Liver (tissue), 3 donors: Measurements from ENCODE around the gene ORC3.

Experiments
- EGR1 ChIP-seq, 2 donors: IDR thresholded peaks; 2 replicates each; pipeline ENCODE4 v1.6.1; 2016 to 2018; ENCODE audit warnings: antibody characterized with exemption in 2 of 2, low read depth in 2 of 2
- FOXA1 ChIP-seq: IDR thresholded peaks from 2 replicates; pipeline ENCODE4 v1.6.1; 2016; ENCODE audit warnings: antibody characterized with exemption
- GABPA ChIP-seq, 2 donors: IDR thresholded peaks in 1 of 2; conservative IDR thresholded peaks in 1 of 2; 2 replicates each; pipeline ENCODE4 v1.6.1; 2016; ENCODE audit warnings: antibody characterized with exemption in 2 of 2, mild to moderate bottlenecking in 1 of 2, moderate library complexity in 1 of 2
- HNF4G ChIP-seq: IDR thresholded peaks from 2 replicates; pipeline ENCODE4 v1.6.1; 2016; ENCODE audit warnings: antibody characterized with exemption
- JUND ChIP-seq, 2 donors: IDR thresholded peaks; 2 replicates each; pipeline ENCODE4 v1.6.1; 2016; ENCODE audit warnings: antibody characterized with exemption in 2 of 2
- RAD21 ChIP-seq, 2 donors: IDR thresholded peaks; 2 replicates each; pipeline ENCODE4 v1.6.1; 2016; ENCODE audit warnings: antibody characterized with exemption in 2 of 2, mild to moderate bottlenecking in 2 of 2
- REST ChIP-seq: IDR thresholded peaks from 2 replicates; pipeline ENCODE4 v1.6.1; 2016; ENCODE audit warnings: antibody characterized with exemption, mild to moderate bottlenecking
- SP1 ChIP-seq: IDR thresholded peaks from 2 replicates; pipeline ENCODE4 v1.6.1; 2018; ENCODE audit warnings: antibody characterized with exemption, mild to moderate bottlenecking
- TAF1 ChIP-seq: conservative IDR thresholded peaks from 2 replicates; pipeline ENCODE4 v1.6.1; 2016; ENCODE audit warnings: antibody characterized with exemption, mild to moderate bottlenecking
- YY1 ChIP-seq: IDR thresholded peaks from 2 replicates; pipeline ENCODE4 v1.6.1; 2016; ENCODE audit warnings: antibody characterized with exemption, mild to moderate bottlenecking
- TF ChIP-seq, protein P1 (sequence below): IDR thresholded peaks from 2 replicates; pipeline ENCODE4 v1.6.1; 2016; ENCODE audit warnings: antibody characterized with exemption
- TF ChIP-seq, protein P2 (sequence below): fragments of 150-350 bp; IDR thresholded peaks from 2 replicates; pipeline ENCODE4 v1.5.1; 2017; ENCODE audit warnings: improper control_type of control experiment, low read depth, low read length; ENCODE audit not compliant: missing input control
- TF ChIP-seq, protein P3 (sequence below): IDR thresholded peaks from 2 replicates; pipeline ENCODE4 v1.6.1; 2016; ENCODE audit warnings: antibody characterized with exemption
- donor health status: healthy.
- donor health status: healthy.

DNA sequence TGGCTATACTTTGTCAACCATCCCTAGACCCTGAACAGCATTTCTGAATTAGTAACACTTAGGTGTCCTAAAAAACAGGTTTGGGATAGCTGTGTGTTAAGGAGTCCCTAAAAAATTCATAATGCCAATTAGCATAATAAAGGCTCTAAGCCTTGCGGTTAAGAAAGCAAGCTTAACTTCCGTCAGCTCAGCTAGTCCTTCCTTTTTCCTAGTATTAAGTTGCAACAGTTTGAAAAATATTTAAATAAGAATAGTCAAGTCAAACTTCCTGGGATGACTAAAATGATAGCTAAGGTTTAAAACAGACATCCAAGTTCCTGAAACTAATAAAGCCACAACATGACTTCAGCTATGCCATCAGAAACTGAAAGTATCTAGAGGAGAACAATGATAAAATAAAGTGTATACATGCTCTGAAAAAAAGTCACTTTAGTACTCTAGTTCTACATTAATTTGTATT is 108.6 kb downstream of the ORC3 start:
- no peak for TF ChIP-seq JUND (IDR thresholded peaks at IDR 0.05)
- TF ChIP-seq, protein P1, sequence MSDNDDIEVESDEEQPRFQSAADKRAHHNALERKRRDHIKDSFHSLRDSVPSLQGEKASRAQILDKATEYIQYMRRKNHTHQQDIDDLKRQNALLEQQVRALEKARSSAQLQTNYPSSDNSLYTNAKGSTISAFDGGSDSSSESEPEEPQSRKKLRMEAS = no peak
- TF ChIP-seq, protein P2, sequence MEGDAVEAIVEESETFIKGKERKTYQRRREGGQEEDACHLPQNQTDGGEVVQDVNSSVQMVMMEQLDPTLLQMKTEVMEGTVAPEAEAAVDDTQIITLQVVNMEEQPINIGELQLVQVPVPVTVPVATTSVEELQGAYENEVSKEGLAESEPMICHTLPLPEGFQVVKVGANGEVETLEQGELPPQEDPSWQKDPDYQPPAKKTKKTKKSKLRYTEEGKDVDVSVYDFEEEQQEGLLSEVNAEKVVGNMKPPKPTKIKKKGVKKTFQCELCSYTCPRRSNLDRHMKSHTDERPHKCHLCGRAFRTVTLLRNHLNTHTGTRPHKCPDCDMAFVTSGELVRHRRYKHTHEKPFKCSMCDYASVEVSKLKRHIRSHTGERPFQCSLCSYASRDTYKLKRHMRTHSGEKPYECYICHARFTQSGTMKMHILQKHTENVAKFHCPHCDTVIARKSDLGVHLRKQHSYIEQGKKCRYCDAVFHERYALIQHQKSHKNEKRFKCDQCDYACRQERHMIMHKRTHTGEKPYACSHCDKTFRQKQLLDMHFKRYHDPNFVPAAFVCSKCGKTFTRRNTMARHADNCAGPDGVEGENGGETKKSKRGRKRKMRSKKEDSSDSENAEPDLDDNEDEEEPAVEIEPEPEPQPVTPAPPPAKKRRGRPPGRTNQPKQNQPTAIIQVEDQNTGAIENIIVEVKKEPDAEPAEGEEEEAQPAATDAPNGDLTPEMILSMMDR = no peak
- TF ChIP-seq, protein P3, sequence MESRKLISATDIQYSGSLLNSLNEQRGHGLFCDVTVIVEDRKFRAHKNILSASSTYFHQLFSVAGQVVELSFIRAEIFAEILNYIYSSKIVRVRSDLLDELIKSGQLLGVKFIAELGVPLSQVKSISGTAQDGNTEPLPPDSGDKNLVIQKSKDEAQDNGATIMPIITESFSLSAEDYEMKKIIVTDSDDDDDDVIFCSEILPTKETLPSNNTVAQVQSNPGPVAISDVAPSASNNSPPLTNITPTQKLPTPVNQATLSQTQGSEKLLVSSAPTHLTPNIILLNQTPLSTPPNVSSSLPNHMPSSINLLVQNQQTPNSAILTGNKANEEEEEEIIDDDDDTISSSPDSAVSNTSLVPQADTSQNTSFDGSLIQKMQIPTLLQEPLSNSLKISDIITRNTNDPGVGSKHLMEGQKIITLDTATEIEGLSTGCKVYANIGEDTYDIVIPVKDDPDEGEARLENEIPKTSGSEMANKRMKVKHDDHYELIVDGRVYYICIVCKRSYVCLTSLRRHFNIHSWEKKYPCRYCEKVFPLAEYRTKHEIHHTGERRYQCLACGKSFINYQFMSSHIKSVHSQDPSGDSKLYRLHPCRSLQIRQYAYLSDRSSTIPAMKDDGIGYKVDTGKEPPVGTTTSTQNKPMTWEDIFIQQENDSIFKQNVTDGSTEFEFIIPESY = no peak
- no peak for TF ChIP-seq FOXA1
- TF ChIP-seq TAF1 = no peak
- TF ChIP-seq EGR1 (IDR thresholded peaks at IDR 0.05; ENCODE audit: low read depth in 2 of 2) = no peak
- TF ChIP-seq GABPA (IDR thresholded peaks at IDR 0.05 in 1 of 2, conservative IDR thresholded peaks at IDR 0.05 in 1 of 2) = no peak
- TF ChIP-seq HNF4G = no peak
- TF ChIP-seq RAD21 (IDR thresholded peaks at IDR 0.05) = peak in 1 of 2 donors; percentile 19
- TF ChIP-seq YY1 = no peak
- TF ChIP-seq REST = no peak
- no peak for TF ChIP-seq SP1
